PFSK-1 (cell line): ENCODE measurements around the gene ATOH8.

Experiments
- POLR2AphosphoS5 ChIP-seq: IDR thresholded peaks from 2 replicates; pipeline ENCODE4 v1.6.1; 2012; ENCODE audit warnings: low read depth, mild to moderate bottlenecking, control low read depth, low read length, moderate library complexity
- TAF1 ChIP-seq: IDR thresholded peaks from 2 replicates; pipeline ENCODE4 v1.6.1; 2012; ENCODE audit warnings: low read length, control low read depth, borderline replicate concordance; ENCODE audit not compliant: insufficient read depth
- TF ChIP-seq, protein P1 (sequence below), 2 experiments: IDR thresholded peaks; 2 replicates each; pipeline versions ENCODE4 v1.6.1 to v1.8.0; 2011 to 2012; ENCODE audit warnings: low read depth in 2 of 2, low read length in 2 of 2, control low read depth in 1 of 2, inconsistent platforms in 1 of 2, mild to moderate bottlenecking in 1 of 2, moderate library complexity in 1 of 2; ENCODE audit not compliant: insufficient read depth in 1 of 2

- TF ChIP-seq POLR2AphosphoS5 (no peak), TAF1 (no peak)
- TF ChIP-seq, protein P1, sequence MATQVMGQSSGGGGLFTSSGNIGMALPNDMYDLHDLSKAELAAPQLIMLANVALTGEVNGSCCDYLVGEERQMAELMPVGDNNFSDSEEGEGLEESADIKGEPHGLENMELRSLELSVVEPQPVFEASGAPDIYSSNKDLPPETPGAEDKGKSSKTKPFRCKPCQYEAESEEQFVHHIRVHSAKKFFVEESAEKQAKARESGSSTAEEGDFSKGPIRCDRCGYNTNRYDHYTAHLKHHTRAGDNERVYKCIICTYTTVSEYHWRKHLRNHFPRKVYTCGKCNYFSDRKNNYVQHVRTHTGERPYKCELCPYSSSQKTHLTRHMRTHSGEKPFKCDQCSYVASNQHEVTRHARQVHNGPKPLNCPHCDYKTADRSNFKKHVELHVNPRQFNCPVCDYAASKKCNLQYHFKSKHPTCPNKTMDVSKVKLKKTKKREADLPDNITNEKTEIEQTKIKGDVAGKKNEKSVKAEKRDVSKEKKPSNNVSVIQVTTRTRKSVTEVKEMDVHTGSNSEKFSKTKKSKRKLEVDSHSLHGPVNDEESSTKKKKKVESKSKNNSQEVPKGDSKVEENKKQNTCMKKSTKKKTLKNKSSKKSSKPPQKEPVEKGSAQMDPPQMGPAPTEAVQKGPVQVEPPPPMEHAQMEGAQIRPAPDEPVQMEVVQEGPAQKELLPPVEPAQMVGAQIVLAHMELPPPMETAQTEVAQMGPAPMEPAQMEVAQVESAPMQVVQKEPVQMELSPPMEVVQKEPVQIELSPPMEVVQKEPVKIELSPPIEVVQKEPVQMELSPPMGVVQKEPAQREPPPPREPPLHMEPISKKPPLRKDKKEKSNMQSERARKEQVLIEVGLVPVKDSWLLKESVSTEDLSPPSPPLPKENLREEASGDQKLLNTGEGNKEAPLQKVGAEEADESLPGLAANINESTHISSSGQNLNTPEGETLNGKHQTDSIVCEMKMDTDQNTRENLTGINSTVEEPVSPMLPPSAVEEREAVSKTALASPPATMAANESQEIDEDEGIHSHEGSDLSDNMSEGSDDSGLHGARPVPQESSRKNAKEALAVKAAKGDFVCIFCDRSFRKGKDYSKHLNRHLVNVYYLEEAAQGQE (IDR thresholded peaks at IDR 0.05; ENCODE audit: insufficient read depth in 1 of 2, low read depth in 2 of 2, low read length in 2 of 2) = no peak
These were observed 77.9 kb downstream of the ATOH8 start for GRCh38 chr2:85831735-85832134.
